HG03108 (cell line): ENCODE data around the gene GPBP1.
A peak's percentile ranks its signal among the peaks of the same experiment; 100 is the strongest.
"Not testable (repeated sequence)": the region's sequence is repeated elsewhere in the genome, so short reads cannot be mapped to it uniquely, and the experiment has no call there.

Experiments used
- ATAC-seq: cut with Tn5 transposase; IDR thresholded peaks from one replicate; pipeline ENCODE4 v1.9.1; 2021; ENCODE audit warnings: moderate library complexity; ENCODE audit not compliant: unreplicated experiment

Gene GPBP1

GRCh38 chr5:57276353-57276752 lies 102.5 kb downstream of the GPBP1 start:
- ATAC-seq = no peak

GRCh38 chr5:57277085-57277484 lies 103.2 kb downstream of the GPBP1 start:
- ATAC-seq = no peak

- ATAC-seq = no peak
Measured at GRCh38 chr5:57280853-57281252, 107.0 kb downstream of the GPBP1 start.

GRCh38 chr5:57285084-57285483 lies 111.2 kb downstream of the GPBP1 start:
- not testable (repeated sequence) for ATAC-seq

DNA sequence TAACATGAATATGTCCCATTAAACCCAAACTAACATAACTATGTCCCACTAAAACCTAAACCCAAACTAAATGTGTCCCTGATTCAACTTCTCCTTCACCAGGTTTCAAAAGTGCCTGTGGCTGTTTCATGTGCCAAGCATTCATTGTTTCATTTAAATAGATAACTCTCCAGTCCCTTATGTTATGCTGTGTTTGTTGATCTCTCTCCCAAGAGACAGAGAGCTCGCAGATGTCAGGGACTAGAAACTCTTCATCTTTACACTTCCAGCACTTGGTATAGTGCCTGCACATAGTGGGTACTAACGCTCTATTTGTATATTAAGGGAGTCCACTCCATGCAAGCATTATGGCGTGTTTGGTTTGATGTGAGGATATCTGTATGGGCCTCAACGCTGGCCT lies 118.0 kb downstream of the GPBP1 start:
- no peak for ATAC-seq

GRCh38 chr5:57292336-57292735 lies 118.5 kb downstream of the GPBP1 start:
- ATAC-seq = no peak

GRCh38 chr5:57298295-57298984 lies 124.6 kb downstream of the GPBP1 start:
- ATAC-seq = peak; percentile 62

GRCh38 chr5:57298985-57299491 lies 125.2 kb downstream of the GPBP1 start:
- no peak for ATAC-seq

DNA sequence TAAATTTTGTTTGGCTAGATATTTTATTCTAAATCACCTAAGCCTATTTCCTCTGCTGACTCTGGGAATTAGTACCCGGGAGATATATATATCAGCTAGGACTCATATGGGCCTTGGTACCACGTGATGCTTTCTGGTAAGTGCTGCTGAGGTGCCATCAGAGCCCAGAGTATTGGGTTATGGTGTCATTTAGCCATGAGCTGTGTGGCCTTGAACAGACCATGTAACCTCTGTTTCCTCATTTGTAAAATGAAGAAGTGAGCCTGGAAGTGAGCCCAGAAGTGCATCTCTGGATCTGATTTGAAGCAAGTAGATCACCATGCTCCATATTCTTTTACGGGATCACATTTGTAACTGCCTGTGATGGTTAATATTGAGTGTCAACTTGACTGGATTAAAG lies 126.1 kb downstream of the GPBP1 start:
- no peak for ATAC-seq

DNA sequence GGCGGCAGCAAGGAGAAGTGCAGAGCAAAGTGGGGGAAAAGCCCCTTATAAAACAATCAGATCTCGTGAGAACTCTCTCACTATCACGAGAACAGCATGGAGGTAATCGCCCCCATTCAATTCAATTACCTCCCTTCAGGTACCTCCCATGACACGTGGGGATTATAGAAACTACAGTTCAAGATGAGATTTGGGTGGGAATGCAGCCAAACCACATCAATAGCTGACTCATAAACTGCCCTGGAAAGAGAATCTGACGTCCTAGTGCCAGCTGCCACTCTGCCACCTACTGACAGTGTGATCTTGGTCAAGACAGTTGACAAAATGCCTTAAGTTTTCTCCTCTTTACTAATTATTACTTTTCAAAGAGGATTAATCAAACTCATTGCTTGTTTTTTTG lies 128.3 kb downstream of the GPBP1 start:
- no peak for ATAC-seq

DNA sequence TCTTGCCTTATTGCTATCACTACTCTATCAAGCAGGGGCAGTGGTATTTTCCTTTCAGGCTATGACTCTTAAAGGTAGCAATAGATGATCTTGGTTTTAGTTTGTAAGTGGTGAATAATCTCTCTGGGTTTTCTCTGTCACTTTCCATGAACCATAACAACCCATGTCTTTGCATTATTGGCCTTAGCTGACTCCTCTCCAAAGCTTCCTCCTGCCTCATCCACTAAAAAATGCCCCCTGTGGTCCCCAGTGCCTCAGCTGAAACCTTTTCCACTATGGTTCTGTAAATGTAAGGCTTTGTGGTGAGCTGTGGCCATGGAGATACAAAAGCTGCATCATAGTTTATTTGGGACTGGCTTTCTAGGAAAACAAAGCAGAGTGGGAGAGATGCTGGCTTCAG lies 128.8 kb downstream of the GPBP1 start:
- ATAC-seq = no peak

GRCh38 chr5:57303985-57304384 lies 130.1 kb downstream of the GPBP1 start:
- ATAC-seq = no peak

DNA sequence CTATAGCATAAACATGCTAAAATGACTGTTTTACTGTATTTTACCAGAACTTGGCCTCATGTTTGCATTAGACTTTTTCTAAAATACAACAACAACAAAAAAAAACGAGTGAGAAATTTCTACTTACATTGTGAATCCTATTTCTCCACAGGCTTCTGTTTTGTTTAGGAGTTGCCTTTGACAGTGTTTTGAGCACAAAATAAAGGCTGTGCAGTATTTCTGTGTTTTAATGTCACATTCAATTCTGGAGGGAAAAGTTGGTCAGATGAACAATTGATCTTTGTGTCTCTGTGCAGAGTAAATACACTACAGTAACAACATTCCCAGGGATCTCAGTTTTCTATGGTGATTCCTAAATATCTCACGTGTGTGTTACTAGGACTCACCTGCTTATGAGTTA lies 131.1 kb downstream of the GPBP1 start:
- no peak for ATAC-seq

- ATAC-seq = no peak
Measured at GRCh38 chr5:57306359-57306758, 132.5 kb downstream of the GPBP1 start.

GRCh38 chr5:57307516-57307915 lies 133.7 kb downstream of the GPBP1 start:
- ATAC-seq = no peak

GRCh38 chr5:57309022-57309421 lies 135.2 kb downstream of the GPBP1 start:
- not testable (repeated sequence) for ATAC-seq

DNA sequence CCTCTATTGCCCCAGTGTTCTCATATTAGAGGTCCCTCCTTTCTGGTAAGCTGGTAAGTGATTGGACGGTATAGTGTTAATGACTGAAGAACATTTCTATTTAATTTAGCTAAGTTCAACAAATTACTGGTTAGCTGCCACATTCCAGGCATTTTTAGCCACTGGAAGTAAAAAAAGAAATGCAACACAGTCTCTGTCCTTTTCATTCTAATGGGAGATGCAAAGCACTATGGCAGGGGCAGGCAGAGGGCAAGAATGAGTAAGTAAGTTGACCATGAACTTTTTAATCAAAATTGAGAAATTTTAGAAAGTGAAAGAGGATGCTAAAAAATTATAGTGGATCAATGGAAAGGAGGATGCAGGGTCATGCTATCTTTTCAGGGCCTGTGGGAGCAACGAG lies 137.4 kb downstream of the GPBP1 start:
- ATAC-seq = no peak

GRCh38 chr5:57311921-57312735 lies 138.3 kb downstream of the GPBP1 start:
- no peak for ATAC-seq

GRCh38 chr5:57313716-57314115 lies 139.9 kb downstream of the GPBP1 start:
- no peak for ATAC-seq
